Activated CD8-positive, alpha-beta memory T cell treated with anti-CD3 and anti-CD28 coated beads for 24 hours (primary cell): ENCODE data around the gene CAT.
A peak's percentile ranks its signal among the peaks of the same experiment; 100 is the strongest.
"Not testable (repeated sequence)": the region's sequence is repeated elsewhere in the genome, so short reads cannot be mapped to it uniquely, and the experiment has no call there.

Experiments used
- DNase-seq: peaks from one replicate; pipeline ENCODE4 v3.0.0-alpha.2; 2020

The CAT gene

DNA sequence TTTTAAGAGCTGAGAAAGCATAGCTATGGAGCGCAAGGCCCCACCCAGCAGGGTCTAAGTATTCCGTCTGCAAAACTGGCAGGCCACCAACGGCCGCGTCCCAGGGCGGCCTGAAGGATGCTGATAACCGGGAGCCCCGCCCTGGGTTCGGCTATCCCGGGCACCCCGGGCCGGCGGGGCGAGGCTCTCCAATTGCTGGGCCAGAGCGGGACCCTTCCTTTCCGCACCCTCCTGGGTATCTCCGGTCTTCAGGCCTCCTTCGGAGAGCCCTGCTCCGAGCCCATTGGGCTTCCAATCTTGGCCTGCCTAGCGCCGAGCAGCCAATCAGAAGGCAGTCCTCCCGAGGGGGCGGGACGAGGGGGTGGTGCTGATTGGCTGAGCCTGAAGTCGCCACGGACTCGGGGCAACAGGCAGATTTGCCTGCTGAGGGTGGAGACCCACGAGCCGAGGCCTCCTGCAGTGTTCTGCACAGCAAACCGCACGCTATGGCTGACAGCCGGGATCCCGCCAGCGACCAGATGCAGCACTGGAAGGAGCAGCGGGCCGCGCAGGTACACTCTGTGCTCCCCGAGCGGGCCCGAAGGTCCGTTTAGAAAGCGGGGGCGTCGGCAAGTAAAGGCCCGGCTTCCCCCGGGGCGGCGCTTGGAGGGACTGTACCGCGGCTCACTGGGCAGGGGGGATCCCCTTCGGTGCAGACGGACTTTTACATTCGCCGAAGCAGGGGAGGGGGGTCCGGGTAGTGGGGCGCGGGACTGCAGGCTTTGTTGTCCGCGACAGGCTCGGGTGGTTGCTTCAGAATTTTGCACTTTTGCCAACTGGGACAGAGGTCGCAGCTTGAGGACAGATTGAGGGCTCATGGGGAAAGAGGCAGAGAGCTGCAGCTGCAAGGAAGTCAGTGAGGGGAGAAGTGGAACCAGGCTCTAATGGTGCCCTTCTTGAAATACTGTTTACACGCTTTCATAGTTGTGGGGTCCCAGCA lies at the start of gene CAT:
Gene CAT (plus strand): TSS at position 406 of the 979 bp plus-strand sequence. CDS start 80 bp downstream, at position 486.
- DNase-seq = peak; percentile 99

DNA sequence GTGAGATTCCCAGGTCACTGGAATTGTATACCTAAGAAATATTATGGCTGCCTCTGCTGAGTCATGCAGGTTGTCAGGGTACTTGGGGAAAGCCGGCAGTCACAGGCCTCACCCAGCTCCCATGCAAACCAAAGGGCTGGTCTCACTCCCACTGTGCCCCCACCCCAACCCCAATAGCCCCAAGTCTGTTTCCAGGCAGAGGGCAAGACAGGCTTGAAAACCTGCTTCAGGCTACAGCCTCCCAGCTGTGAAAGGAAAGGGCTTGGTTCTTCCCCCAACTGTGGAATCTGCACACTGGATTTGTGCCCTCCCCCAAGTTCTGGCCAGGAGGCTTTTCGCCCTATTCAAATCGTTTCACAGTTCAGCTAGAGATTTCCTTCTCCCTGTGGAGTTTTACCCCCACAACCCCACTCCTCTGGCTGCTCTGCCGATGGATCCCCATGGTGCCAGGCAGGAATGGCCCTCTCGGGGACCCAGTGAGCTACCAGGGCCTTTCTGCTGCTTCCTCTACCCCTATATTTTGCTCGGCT lies 43.9 kb upstream of the CAT start:
- DNase-seq = no peak

DNA sequence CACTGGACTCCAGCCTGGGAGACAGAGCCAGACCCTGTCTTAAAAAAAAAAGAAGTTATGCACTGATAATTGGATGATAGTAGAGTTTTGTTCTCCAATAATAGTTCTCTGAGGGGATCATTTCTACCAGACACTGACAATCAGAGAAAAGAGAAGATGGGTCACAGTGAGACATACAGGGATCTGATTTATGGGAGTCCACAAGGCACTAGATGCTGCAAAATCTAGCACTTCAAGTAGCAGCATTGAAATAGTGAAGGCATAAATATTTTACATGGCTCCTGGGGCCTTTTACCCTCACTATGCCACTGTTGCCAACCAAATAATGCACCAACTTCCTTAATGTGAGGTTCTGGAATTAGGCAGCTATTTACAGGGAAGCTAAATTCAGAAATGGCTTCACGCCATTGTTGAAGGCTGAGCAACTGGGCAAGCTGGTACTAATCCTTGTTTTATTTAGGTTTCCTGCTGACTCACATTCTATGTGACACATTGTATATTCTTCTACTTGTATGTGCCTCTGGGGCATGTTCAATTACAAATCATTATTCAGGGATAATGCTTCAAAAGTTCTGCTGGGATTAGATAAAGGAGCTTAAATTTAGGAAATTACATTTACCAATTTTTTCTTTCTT lies 42.7 kb upstream of the CAT start:
- no peak for DNase-seq

DNA sequence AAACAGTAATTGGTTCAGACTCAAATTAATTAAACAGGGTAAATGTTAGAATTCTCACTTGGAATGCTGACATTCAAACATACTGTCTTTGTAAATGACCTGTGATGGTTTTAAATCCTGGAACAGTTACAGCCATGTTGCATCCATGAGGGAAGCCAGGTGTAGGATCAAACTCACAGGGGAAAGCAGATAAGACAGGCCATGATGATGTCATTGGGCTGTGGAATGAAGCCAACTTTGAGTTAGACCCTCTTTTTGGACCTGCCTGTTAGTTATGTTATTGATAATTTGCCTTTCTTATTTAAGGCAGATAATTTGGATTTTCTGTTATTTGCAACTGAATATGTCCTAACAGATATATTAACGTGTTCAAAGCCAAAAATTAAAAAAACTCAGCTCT lies 41.6 kb upstream of the CAT start:
- no peak for DNase-seq

DNA sequence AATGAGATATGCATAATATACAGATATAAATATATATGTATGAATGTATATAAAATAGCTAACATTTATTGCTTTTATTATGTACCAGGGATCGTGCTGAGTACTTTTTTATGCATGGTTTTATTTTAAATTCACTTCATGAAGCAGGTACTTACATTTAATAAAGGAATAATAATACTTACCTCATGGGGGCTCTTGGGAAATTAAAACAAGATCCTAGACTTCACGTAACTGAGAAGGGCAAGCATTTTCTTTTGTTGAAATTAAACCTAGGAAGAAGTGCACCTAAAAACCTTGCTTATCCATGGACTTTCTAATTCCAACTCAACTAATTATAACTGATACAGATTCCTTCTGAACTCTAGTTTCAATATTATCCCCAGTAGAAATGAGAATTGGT lies 40.9 kb upstream of the CAT start:
- no peak for DNase-seq

DNA sequence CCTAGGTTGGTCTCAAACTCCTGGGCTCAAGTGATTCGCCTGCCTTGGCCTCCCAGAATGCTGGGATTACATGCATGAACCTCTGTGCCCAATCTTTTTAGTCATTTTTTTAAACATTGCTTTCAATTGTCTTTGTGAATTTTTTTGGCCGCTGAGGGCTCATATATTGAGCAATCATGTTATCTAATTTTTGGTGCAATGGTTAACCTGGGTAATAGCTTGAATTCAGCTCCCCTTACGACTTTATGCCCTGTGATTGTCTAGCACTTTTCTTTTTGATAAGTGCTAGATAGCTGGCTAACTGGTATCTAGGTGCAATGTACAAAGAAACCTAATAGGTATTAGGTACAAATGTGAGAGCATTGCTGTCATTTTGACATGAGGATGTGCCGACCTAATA lies 35.3 kb upstream of the CAT start:
- no peak for DNase-seq

DNA sequence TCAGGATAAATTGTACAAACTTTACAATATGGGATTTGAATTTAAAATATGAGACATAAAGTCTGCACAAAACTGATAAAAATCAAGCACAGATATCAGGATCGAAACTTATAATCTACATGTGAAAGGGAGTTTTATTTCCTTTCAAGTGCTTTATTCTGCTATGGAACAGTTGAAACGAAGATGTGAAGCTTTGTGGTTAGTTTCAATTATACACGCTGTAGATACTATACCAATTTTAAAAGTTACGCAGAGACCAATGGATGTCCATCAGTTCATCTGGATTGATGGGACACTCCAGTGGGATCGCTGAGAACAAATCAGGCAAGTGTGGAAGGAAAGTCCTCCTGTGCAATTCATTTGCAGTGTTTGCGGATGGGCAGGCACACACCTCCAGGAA lies 34.5 kb upstream of the CAT start:
- no peak for DNase-seq

DNA sequence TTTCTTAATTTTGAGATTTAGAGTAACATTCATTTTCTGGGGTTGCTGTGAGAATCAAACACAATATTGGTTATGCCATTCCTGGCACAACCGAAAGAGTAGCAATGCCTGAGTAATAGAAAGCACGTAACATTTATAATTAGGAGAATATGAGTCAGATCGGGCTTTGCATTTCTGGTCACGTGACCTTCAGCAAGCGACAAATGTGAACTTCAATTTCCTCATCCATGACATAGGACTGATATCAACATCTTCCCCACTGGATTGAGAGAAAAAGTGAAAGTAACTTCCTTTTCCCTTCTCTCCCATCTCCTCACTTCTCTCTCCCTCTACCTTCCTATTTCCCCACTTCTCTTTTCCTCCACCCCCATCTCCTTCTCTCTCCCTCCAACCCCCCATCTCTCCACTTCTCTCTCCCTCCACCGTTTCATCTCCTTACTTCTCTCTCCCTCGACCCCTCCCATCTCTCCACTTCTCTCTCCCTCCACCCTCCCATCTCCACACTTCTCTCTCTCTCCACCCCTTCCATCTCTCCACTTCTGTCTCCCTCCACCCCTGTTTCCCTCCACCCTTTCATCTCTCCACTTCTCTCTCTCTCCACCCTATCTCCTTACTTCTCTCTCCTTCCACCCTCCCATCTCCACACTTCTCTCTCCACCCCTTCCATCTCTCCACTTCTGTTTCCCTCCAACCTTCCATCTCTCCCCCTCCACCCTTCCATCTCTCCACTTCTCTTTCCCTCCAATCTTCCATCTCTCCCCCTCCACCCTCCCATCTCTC lies 33.5 kb upstream of the CAT start:
- DNase-seq = no peak

DNA sequence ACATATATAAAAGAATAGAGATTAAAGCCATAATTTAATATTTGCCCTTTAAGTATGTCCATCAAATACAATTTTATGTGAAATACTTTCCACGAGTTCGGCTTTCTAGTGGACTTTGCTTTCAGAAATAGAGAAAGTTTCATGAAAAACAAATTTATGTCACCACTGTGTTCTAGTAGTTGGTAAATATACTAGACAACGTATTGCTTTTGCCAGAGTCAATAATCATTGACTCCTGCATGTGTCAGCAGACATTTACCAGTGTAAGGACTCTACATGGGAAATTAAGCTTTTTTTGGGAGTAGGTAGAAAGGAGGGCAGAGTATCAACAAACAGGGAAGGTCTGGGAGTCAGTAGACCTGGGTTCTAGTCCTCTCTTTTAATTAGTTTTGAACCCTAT lies 32.3 kb upstream of the CAT start:
- DNase-seq = no peak

DNA sequence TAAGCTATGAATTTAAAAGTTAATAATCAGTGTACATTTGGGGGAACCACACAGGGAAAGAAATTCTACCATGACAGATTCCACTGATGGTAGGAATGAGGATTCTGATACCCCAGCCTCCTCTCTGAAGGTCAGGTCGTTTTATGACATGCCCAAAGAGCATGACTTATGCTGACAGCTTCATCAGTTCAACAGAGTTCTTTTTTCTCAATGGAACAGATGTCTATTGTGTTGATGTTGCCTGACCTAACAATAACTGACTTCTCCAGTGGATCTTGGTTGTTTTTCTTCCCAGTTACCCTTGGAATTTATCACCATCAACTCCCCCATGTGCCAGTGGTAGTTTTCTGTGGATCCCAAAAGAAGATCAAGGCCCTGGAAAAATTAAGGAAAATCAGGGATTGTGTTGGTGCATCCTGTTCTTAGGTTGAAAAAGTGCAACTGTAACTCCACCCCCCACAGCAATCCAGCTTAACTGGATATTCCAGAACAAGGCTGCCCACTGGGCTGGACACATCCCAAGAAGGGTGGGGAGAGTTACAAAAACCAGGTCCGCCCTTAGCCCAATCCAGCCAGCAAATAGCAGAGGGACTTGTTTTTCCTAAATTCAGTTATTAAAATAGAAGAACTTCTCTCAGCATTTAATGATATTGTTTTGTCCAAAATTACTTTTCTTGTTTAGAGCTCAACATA lies 31.5 kb upstream of the CAT start:
- DNase-seq = no peak

DNA sequence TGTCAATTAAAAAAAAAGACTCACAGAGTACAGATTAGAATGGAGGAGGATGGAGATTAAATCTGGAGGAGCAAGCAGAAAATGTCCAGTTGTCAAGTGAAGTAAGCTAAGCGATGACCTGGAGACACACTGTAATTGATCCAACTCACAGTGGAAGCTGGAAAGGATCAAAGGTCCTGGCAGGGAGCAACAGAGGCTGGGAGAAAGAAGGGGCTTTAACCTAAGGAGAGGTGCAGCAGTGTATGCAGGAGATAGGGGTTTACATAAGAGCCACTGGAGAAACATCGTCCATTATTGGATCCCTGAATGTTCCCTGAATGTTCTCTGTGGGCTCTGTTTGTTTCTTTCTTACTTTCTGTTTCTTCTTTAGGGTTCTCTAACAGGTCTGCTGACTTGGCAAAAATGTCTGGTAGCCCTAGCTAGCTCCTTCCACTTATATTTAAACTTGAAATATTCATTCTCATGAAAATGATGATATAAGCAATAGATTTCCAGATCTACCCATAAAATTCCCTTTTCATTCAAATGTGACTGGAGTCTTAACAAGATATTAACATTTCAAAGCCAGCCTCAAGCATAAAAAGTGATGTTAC lies 30.1 kb upstream of the CAT start:
- no peak for DNase-seq

DNA sequence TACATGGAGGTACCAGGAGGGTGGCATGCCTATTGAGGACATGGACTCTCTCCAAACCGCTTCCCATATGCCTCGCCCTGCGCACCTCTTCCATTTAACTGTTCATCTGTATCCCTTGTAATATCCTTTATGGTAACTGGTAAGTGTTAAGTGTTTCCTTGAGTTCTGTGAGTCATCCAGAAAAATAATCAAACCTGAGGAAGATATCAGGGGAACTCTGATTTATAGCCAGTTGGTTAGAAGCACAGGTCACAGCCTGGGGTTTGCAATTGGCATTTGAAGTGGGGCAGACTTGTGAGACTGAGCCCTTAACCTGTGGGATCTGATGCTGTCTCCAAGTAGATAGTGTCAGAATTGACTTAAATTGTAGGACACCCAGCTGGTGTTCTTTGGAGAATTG lies 27.6 kb upstream of the CAT start:
- DNase-seq = no peak

DNA sequence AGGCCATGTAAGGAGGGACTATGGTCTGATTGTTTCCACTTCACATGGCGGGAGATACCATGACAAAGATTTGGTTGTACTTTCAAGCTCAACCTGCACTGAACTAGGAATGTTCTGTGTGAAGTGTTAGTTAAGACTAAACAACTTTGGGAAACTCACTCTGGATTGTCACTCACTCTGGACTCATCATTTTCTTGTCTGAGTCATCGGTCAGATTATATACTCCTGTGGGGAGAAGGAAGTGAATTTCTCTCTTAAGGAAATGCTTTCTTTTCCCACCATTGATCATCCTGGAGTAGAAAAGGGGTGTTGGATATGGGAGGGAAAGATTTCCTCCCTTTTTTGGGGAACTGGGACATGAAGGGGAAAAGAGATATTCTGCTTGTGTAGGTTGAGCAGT lies 26.9 kb upstream of the CAT start:
- no peak for DNase-seq

DNA sequence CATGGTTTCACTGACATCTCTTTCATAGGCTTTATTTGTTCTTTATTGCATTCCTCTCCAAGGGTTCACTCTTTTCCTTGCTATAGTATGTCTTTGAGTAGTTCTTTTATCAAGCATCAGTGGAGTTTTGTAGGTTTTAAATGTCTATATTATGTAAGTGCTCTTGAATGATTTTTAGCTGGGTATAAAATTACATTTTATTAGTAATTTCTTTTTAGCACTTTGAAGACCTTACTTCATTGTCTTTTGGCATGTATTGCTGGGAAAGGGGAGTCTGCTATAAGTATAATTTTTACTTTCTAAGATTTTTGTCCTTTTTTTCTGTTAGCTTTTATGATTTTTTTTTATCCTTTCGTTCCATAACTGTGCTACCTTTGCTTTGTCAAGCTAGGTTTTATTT lies 25.5 kb upstream of the CAT start:
- DNase-seq = no peak

DNA sequence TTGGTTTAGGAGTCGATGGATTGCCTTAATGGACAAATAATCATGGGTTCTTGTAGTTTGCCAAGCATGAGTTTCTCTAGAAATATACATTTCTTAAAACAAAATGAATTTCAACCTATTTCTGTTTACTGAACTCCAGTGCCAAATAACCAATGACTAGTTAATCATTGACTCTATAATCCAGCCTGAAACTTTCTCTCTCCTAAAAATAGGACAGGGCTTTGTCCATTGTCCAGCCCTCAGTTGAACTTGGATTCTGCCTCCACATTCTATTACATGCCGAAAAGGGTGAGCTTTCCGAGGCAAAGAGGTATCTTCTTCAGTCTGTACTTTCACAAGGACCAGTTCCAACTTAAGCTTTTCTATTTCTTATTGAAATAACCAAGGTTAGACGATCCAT lies 23.2 kb upstream of the CAT start:
- DNase-seq = no peak

DNA sequence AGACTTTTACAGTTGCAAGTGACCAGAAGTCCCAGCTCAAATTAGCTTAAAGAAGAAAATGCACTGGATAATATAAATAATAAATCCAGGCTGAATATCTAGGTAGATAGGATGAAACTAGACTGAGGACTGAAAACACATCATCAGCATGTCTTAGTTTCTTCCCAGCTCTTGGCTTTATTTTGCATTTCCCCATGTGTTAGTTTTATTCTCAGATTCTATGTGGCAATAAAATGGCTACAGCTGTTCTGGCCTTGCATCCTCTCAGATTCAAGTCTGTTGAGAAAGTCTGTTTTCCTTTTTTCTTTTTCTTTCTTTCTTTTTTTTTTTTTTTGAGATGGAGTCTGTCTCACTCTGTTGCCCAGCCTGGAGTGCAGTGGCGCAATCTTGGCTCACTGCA lies 22.6 kb upstream of the CAT start:
- no peak for DNase-seq

DNA sequence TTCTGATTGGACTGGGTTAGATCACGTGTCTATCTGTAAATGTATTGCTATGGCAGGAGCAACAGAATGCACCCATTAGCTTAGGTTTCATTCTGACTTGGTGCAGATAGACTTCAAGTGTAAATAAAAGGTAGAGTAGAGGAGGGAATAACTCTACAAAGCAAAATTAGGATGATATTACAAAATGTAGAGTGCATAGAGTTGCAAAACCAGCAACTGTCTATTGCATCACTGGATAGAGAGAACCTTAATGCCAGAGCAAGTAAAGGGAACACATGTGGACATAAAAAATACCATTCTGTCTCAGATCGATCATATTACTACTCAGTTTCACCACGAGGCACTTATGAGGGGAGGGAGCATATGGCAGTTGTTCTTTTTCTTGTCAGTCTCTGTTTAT lies 22.0 kb upstream of the CAT start:
- DNase-seq = no peak

DNA sequence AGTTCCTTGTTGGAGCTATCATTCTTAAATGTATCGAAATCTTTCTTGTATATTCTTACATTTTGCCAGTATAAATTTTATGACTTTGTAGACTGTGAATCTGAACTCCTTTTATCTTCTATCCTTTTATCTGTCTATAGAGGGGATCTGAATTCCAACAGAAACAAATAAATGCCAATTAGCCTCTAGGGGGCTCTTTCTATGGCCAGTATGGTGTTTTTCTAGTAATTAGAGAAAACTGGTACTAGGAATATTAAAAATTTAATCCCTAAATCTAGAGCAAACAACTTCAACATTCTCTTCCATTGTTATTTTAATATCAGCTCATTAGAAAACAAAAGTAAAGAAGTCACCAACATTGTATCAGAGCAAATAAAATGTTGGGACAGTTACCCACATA lies 21.5 kb upstream of the CAT start:
- no peak for DNase-seq

DNA sequence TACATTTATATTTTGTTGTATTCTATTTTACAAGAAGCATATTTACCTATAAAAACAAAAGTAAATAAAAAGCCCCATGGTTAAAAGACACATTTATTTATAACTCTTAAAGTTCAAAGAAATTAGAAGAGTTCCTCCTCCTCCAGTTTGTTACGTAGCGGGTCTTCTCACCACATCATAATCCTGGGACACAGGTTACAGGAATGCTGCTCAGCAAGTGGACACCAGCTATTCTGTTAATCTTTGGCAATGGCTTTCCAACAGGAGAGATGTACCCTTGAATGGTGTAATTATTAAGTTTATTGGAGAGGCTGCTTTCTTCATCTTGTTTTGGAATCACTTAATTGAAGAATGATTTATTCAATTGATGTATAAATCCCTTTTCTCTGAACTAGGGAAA lies 19.6 kb upstream of the CAT start:
- no peak for DNase-seq

DNA sequence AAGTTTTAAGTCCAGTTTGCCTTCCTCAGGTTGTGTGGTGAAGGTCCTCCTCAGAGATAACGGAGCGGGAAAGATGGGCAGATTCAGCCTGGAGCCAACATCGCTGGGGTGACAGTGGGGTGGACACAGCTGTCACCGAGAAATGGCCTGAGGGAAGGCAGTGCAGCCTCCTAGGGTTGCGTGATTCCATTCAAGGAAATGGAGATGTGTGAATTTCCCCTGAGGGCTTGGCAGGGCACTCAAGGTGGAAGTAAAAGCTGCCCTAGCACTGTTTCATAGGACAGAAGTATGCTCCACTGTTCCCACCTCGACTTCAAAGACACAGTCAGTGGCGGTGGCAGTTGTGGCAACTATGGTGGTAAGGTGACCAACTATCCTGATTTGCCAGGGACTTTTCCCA lies 15.4 kb upstream of the CAT start:
- DNase-seq = no peak

DNA sequence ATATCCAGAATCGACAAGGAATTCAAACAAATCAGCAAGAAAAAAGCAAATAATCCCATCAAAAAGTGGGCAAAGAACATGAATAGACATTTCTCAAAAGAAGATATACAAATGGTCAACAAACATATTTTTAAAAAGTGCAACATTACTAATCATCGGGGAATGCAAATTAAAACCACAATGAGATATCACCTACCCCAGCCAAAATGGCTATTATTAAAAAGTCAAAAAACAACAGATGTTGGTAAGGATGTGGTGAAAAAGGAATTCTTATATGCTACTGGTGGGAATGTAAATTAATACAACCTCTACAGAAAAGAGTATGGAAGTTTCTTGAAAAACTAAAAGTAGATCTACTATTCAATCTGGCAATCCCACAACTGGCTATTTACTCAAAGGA lies 13.9 kb upstream of the CAT start:
- not testable (repeated sequence) for DNase-seq

DNA sequence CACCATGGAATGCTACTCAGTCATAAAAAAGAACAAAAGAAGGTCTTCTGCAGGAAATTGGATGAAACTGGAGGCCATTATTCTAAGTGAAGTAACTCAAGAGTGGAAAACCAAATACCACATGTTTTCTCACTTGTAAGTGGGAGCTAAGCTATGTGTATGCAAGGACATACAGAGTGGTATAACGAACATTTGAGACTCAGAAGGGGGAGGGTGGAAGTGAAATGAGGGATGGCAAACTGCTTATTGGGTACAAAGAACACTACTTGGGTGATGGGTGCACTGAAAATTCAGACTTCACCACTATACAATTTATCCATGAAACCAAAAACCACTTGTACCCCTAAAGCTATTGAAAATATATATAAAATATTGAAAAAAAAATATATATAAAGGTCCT lies 13.4 kb upstream of the CAT start:
- no peak for DNase-seq
